Measurements from ENCODE around the gene CAMSAP1.

Gene CAMSAP1

GRCh38 chr9:135773530-135774238 lies 133.7 kb downstream of the CAMSAP1 start:
- Histone ChIP-seq H3K4me2 (no peak overlapping the region), H3K9ac (no peak overlapping the region), H3K4me3 (no peak overlapping the region), H3K9me3 (no peaks in the 10 kb centered on the region), H3K27me3 (no peaks in the 10 kb centered on the region), H3K4me1 (no peaks in the 10 kb centered on the region), H4K20me1 (no peaks in the 10 kb centered on the region), H3K36me3 (no peaks in the 10 kb centered on the region), H3K27ac (no peak overlapping the region)
- TF ChIP-seq Cebpa-rat (IDR thresholded peaks at IDR 0.05): no peak

- Histone ChIP-seq H3K9me3 (no peaks in the 10 kb centered on the region), H3K36me3 (no peaks in the 10 kb centered on the region), H3K4me2 (no peak overlapping the region), H3K27me3 (no peaks in the 10 kb centered on the region), H3K4me1 (no peaks in the 10 kb centered on the region), H3K4me3 (no peak overlapping the region), H3K27ac (no peak overlapping the region), H3K9ac (no peak overlapping the region), H4K20me1 (no peaks in the 10 kb centered on the region)
- TF ChIP-seq Cebpa-rat (IDR thresholded peaks at IDR 0.05): no peak
These were observed 134.4 kb downstream of the CAMSAP1 start for GRCh38 chr9:135772702-135773493.

GRCh38 chr9:135772056-135772646 lies 135.2 kb downstream of the CAMSAP1 start:
- Histone ChIP-seq H3K36me3 (no peaks in the 10 kb centered on the region), H3K9me3 (peaks cover 6% of the 10 kb centered on the region), H3K4me1 (no peaks in the 10 kb centered on the region), H3K4me3 (no peak overlapping the region), H3K4me2 (no peak overlapping the region), H3K27ac (no peak overlapping the region), H4K20me1 (no peaks in the 10 kb centered on the region), H3K27me3 (no peaks in the 10 kb centered on the region), H3K9ac (no peak overlapping the region)
- no peak for TF ChIP-seq Cebpa-rat (IDR thresholded peaks at IDR 0.05)

GRCh38 chr9:135771401-135772051 lies 135.8 kb downstream of the CAMSAP1 start:
- Histone ChIP-seq H3K27ac (no peak overlapping the region), H3K9me3 (peaks cover 13% of the 10 kb centered on the region), H3K4me2 (no peak overlapping the region), H3K4me3 (no peak overlapping the region), H3K9ac (no peak overlapping the region), H3K36me3 (no peaks in the 10 kb centered on the region), H3K4me1 (no peaks in the 10 kb centered on the region), H3K27me3 (no peaks in the 10 kb centered on the region), H4K20me1 (no peaks in the 10 kb centered on the region)
- no peak for TF ChIP-seq Cebpa-rat (IDR thresholded peaks at IDR 0.05)

- Histone ChIP-seq H3K9ac (no peak overlapping the region), H3K4me1 (no peaks in the 10 kb centered on the region), H3K4me3 (no peak overlapping the region), H3K4me2 (no peak overlapping the region), H3K27me3 (no peaks in the 10 kb centered on the region), H3K27ac (no peak overlapping the region), H3K36me3 (no peaks in the 10 kb centered on the region), H3K9me3 (peaks cover 20% of the 10 kb centered on the region), H4K20me1 (no peaks in the 10 kb centered on the region)
- no peak for TF ChIP-seq Cebpa-rat (IDR thresholded peaks at IDR 0.05)
These were observed 136.6 kb downstream of the CAMSAP1 start for GRCh38 chr9:135770771-135771170.

GRCh38 chr9:135770203-135770535 lies 137.2 kb downstream of the CAMSAP1 start:
- H3K9ac ChIP-seq: no peak overlapping the region
- H3K4me3 ChIP-seq: no peak overlapping the region
- no peak overlapping the region for H3K4me2 ChIP-seq
- H4K20me1 ChIP-seq: no peaks in the 10 kb centered on the region
- no peaks in the 10 kb centered on the region for H3K4me1 ChIP-seq
- peaks cover 26% of the 10 kb centered on the region for H3K9me3 ChIP-seq
- H3K27ac ChIP-seq: no peak overlapping the region
- no peak for TF ChIP-seq Cebpa-rat (IDR thresholded peaks at IDR 0.05)
- H3K36me3 ChIP-seq: no peaks in the 10 kb centered on the region
- H3K27me3 ChIP-seq: no peaks in the 10 kb centered on the region

GRCh38 chr9:135769489-135770202 lies 137.7 kb downstream of the CAMSAP1 start:
- Histone ChIP-seq H3K4me2 (no peak overlapping the region), H3K4me1 (no peaks in the 10 kb centered on the region), H3K36me3 (no peaks in the 10 kb centered on the region), H3K4me3 (no peak overlapping the region), H3K27ac (no peak overlapping the region), H3K9ac (no peak overlapping the region), H4K20me1 (no peaks in the 10 kb centered on the region), H3K9me3 (peaks cover 30% of the 10 kb centered on the region), H3K27me3 (no peaks in the 10 kb centered on the region)
- no peak for TF ChIP-seq Cebpa-rat (IDR thresholded peaks at IDR 0.05)

GRCh38 chr9:135768516-135769218 lies 138.7 kb downstream of the CAMSAP1 start:
- Histone ChIP-seq H3K9ac (no peak overlapping the region), H4K20me1 (no peaks in the 10 kb centered on the region), H3K4me2 (no peak overlapping the region), H3K27me3 (no peaks in the 10 kb centered on the region), H3K27ac (no peak overlapping the region), H3K4me3 (no peak overlapping the region), H3K9me3 (peaks cover 30% of the 10 kb centered on the region), H3K36me3 (no peaks in the 10 kb centered on the region), H3K4me1 (no peaks in the 10 kb centered on the region)
- no peak for TF ChIP-seq Cebpa-rat (IDR thresholded peaks at IDR 0.05)

GRCh38 chr9:135766707-135767106 lies 140.6 kb downstream of the CAMSAP1 start:
- Histone ChIP-seq H3K4me2 (no peak overlapping the region), H3K9ac (no peak overlapping the region), H3K4me3 (no peak overlapping the region), H3K4me1 (no peaks in the 10 kb centered on the region), H4K20me1 (no peaks in the 10 kb centered on the region), H3K9me3 (peaks cover 30% of the 10 kb centered on the region), H3K36me3 (no peaks in the 10 kb centered on the region), H3K27ac (no peak overlapping the region), H3K27me3 (no peaks in the 10 kb centered on the region)
- no peak for TF ChIP-seq Cebpa-rat (IDR thresholded peaks at IDR 0.05)

Data from BLaER1 (cell line).